Measurements from ENCODE around the gene DMBX1. TPM values are rescaled to one million over a fixed set of nuclear protein-coding genes. Genes with fewer than 3 reads are reported as not detected.

Gene DMBX1
- total and polyA plus RNA-seq, 9 of the 15 experiments (the other 6 are each of a cell fraction or from before 2014, with no cell fraction given), result 0.25 to 4.3 (median 1.0) TPM

- TF ChIP-seq ESRRB (CRISPR knock-in tag; IDR thresholded peaks at IDR 0.05; ENCODE audit: borderline replicate concordance) (no peak), SAP30 (IDR thresholded peaks at IDR 0.05; ENCODE audit: borderline replicate concordance, insufficient read depth, low read depth, low read length, poor library complexity, severe bottlenecking) (peak; percentile 86), PTRF (tag; IDR thresholded peaks at IDR 0.05) (peak; percentile 41; the same call in 1 of the 2 replicates), PCBP1 (IDR thresholded peaks at IDR 0.05; ENCODE audit: low read depth, low read length, poor library complexity, severe bottlenecking) (no peak), SMC3 (conservative IDR thresholded peaks at IDR 0.05; ENCODE audit: insufficient read depth, low read depth, low read length) (peak; percentile 25; the same call in 1 of the 2 replicates), ZNF212 (CRISPR knock-in tag; IDR thresholded peaks at IDR 0.05) (no peak), HOMEZ (CRISPR knock-in tag; IDR thresholded peaks at IDR 0.05) (no peak), ZNF668 (CRISPR knock-in tag; IDR thresholded peaks at IDR 0.05) (0 out of 2 replicates have a peak, but pooled peaks have one; percentile 48), RUNX1 (IDR thresholded peaks at IDR 0.05; ENCODE audit: low read depth) (no peak; the same call in 1 of the 2 replicates), KDM5B (IDR thresholded peaks at IDR 0.05; ENCODE audit: insufficient replicate concordance, low read depth, low read length) (no peak), ATF1 (CRISPR knock-in tag; IDR thresholded peaks at IDR 0.05) (no peak), ATF1 (tag; IDR thresholded peaks at IDR 0.05) (peak; percentile 81), RBM34 (IDR thresholded peaks at IDR 0.05; ENCODE audit: borderline replicate concordance, insufficient read depth, low read length) (no peak), ELK1 (CRISPR knock-in tag; IDR thresholded peaks at IDR 0.05) (no peak), HDAC6 (IDR thresholded peaks at IDR 0.05; ENCODE audit: low read depth, low read length) (no peak), MBD1 (CRISPR knock-in tag; IDR thresholded peaks at IDR 0.05) (no peak), SFPQ (IDR thresholded peaks at IDR 0.05; ENCODE audit: low read depth, low read length) (no peak), MIER1 (IDR thresholded peaks at IDR 0.05; ENCODE audit: low read depth) (0 out of 2 replicates have a peak, but pooled peaks have one; percentile 21), ERF (CRISPR knock-in tag; IDR thresholded peaks at IDR 0.05) (no peak), CHD4 (IDR thresholded peaks at IDR 0.05; ENCODE audit: insufficient read depth, insufficient replicate concordance, low read depth, low read length, poor library complexity, severe bottlenecking) (peak; percentile 74), MAFK (IDR thresholded peaks at IDR 0.05; ENCODE audit: low read length) (peak; percentile 73)
These were observed 32.7 kb downstream of the DMBX1 start (continued) for GRCh38 chr1:46522184-46522968.
